Measurements from ENCODE around the gene TMPRSS9. TPM values are rescaled to one million over a fixed set of nuclear protein-coding genes. Genes with fewer than 3 reads are reported as not detected.

The TMPRSS9 gene
- total RNA-seq, 3 donors from 2014 or later (not counting 1 experiment from before 2014, with no cell fraction given) = not detected

DNA sequence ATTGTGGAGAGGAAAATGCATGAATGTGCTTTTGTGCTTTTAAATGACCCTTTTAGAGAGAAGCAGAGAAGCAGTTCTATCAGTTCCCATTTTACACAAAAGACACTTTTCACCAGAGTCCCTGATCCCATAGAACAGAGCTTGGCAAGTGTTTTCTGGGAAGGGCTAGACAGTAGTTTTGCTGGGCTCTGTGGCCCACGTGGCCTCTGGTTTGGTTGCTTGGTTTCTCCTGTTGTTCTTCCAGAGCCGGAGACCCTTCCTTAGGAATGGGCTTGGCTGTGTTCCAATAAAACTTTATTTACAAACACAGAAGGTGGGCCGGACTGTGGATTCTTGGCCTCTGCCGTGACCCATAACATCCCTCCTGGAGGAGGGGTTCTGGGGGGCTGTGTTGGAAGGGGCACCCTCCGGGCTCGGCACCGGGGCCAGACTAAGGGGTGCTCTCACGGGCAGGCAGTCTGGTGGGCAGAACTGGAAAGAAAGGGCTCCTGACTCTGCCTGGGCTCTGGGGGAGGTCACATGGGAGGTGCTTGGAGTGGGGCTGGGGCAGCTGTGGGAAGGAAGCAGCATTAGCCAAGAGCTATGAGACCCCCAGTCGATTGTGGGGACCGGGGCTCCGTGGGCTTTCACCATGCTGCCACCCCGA is 28.3 kb upstream of the TMPRSS9 start:
- no peak for DNase-seq
- intact Hi-C loops (cut with micrococcal nuclease) = no loop called here
- peak overlapping the region; percentile 13 for H3K4me3 Mint-ChIP-seq
- H3K36me3 Mint-ChIP-seq = no peaks in the 10 kb centered on the region
- H3K27ac Mint-ChIP-seq = peak overlapping the region in 1 of 2 donors; percentile 29
- TF ChIP-seq, protein P1, sequence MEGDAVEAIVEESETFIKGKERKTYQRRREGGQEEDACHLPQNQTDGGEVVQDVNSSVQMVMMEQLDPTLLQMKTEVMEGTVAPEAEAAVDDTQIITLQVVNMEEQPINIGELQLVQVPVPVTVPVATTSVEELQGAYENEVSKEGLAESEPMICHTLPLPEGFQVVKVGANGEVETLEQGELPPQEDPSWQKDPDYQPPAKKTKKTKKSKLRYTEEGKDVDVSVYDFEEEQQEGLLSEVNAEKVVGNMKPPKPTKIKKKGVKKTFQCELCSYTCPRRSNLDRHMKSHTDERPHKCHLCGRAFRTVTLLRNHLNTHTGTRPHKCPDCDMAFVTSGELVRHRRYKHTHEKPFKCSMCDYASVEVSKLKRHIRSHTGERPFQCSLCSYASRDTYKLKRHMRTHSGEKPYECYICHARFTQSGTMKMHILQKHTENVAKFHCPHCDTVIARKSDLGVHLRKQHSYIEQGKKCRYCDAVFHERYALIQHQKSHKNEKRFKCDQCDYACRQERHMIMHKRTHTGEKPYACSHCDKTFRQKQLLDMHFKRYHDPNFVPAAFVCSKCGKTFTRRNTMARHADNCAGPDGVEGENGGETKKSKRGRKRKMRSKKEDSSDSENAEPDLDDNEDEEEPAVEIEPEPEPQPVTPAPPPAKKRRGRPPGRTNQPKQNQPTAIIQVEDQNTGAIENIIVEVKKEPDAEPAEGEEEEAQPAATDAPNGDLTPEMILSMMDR (IDR thresholded peaks at IDR 0.05) = no peak
- Histone ChIP-seq H3K36me3 (ENCODE audit: control insufficient read depth, insufficient read depth, low read length) (no peaks in the 10 kb centered on the region), H3K4me3 (ENCODE audit: low read length) (no peak overlapping the region), H3K4me1 (ENCODE audit: control insufficient read depth, insufficient read depth, low read length) (peaks cover 53% of the 10 kb centered on the region), H3K27ac (ENCODE audit: low read length) (peak overlapping the region; percentile 78), H3K27me3 (ENCODE audit: control insufficient read depth, insufficient read depth, low read length) (no peaks in the 10 kb centered on the region), H3K9me3 (ENCODE audit: control insufficient read depth, insufficient read depth, low read length) (no peaks in the 10 kb centered on the region)
- WGBS (ENCODE audit: insufficient coverage) = 62% methylated on average over 11 of the region's 12 CpGs
- peaks cover 16 to 57% of the 10 kb centered on the region in 2 donors for H3K4me1 Mint-ChIP-seq
- H3K27me3 Mint-ChIP-seq (ENCODE audit: low read depth in 2 of 2) = no peaks in the 10 kb centered on the region
- no peak for ATAC-seq
- no peaks in the 10 kb centered on the region for H3K9me3 Mint-ChIP-seq

DNA sequence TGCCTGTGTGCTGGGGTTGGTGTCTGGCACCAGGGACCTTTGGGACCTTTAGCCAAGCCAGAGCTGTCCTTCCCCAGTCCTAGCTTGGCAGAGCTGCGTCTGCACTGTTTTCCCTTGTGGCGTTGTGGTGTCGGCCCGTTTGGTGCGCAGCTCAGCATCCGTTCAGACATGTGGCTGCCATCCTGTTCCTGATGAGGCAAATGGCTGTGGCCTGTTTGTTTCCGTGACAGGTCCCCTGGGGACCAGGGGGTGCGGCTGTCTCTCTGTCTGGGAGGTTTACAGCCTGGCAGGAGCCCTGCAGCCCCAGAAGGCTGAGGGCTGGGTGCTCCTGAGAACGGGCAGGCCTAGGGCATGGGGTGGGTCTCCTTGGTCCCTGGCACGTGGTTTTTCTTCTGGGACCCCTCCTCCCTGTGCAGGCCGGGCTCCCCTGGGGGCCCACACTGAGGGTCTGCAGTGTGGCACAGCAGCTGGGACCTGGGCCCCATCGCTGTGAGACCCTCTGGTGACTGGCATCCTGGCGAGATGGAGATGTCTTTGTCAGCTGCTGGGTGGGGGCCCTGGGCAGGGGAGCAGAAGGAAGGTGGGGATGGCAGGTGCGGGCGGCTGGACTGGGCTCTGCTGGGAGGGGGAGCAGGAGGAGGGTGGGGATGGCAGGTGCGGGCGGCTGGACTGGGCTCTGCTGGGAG is 27.6 kb upstream of the TMPRSS9 start:
- Histone ChIP-seq H3K27ac (ENCODE audit: low read length) (peak overlapping the region; percentile 78), H3K4me1 (ENCODE audit: control insufficient read depth, insufficient read depth, low read length) (peaks cover 46% of the 10 kb centered on the region), H3K36me3 (ENCODE audit: control insufficient read depth, insufficient read depth, low read length) (peaks cover under 1% of the 10 kb centered on the region), H3K9me3 (ENCODE audit: control insufficient read depth, insufficient read depth, low read length) (no peaks in the 10 kb centered on the region), H3K4me3 (ENCODE audit: low read length) (no peak overlapping the region), H3K27me3 (ENCODE audit: control insufficient read depth, insufficient read depth, low read length) (no peaks in the 10 kb centered on the region)
- Mint-ChIP-seq H3K9me3 (no peaks in the 10 kb centered on the region), H3K4me3 (peak overlapping the region; percentile 13), H3K4me1 (peaks cover 16 to 51% of the 10 kb centered on the region in 2 donors), H3K36me3 (no peaks in the 10 kb centered on the region), H3K27me3 (ENCODE audit: low read depth in 2 of 2) (no peaks in the 10 kb centered on the region), H3K27ac (peak overlapping the region in 1 of 2 donors; percentile 29)
- intact Hi-C loops (cut with micrococcal nuclease) = no loop called here
- TF ChIP-seq, protein P1 (IDR thresholded peaks at IDR 0.05) = no peak
- ATAC-seq (no peak), DNase-seq (peak in 1 of 2 donors; percentile 78)
- WGBS (ENCODE audit: insufficient coverage) = 33% methylated on average over 17 of the region's 17 CpGs

DNA sequence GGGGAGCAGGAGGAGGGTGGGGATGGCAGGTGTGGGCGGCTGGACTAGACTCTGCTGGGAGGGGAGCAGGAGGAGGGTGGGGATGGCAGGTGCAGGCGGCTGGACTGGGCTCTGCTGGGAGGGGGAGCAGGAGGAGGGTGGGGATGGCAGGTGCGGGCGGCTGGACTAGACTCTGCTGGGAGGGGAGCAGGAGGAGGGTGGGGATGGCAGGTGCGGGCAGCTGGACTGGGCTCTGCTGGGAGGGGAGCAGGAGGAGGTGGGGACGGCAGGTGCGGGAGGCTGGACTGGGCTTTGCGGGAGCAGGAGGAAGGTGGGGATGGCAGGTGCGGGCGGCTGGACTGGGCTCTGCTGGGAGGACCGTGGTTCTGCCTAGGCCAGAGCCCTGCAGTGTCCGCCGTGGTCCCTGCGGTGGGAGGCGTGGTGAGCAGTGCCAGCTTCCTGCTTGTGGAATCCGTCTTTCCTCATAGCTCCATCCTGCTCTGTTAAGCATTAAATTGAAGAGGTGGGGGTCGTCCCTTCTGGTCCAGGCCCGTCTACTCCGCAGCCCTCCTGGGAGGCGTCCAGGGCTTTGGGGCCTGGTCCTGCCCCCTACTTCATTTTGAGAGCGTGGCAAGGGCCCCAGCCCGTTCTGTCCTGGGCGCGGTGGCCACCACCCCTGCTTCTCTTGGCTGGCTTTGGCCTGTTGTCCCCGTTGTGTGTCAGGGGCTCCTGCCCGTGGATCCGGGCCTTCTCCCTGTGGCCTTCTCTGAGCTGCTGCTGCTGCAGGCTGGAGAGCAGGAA is 26.8 kb upstream of the TMPRSS9 start:
- intact Hi-C loops (cut with micrococcal nuclease) = no loop called here
- Histone ChIP-seq H3K27me3 (ENCODE audit: control insufficient read depth, insufficient read depth, low read length) (no peaks in the 10 kb centered on the region), H3K36me3 (ENCODE audit: control insufficient read depth, insufficient read depth, low read length) (peaks cover 3% of the 10 kb centered on the region), H3K27ac (ENCODE audit: low read length) (peak overlapping the region; percentile 20), H3K9me3 (ENCODE audit: control insufficient read depth, insufficient read depth, low read length) (no peaks in the 10 kb centered on the region), H3K4me1 (ENCODE audit: control insufficient read depth, insufficient read depth, low read length) (peaks cover 39% of the 10 kb centered on the region), H3K4me3 (ENCODE audit: low read length) (no peak overlapping the region)
- Mint-ChIP-seq H3K27ac (no peak overlapping the region), H3K36me3 (no peaks in the 10 kb centered on the region), H3K4me1 (peaks cover 14 to 44% of the 10 kb centered on the region in 2 donors), H3K9me3 (no peaks in the 10 kb centered on the region), H3K4me3 (peak overlapping the region; percentile 17), H3K27me3 (ENCODE audit: low read depth in 2 of 2) (no peaks in the 10 kb centered on the region)
- ATAC-seq = no peak
- DNase-seq = no peak
- TF ChIP-seq, protein P1 (IDR thresholded peaks at IDR 0.05) = no peak
- WGBS (ENCODE audit: insufficient coverage) = 54% methylated on average over 27 of the region's 27 CpGs

Measured in natural killer cell (primary cell).